ENCODE results near the gene IQGAP2.

IQGAP2 gene

GRCh38 chr5:76689321-76690036, 286.4 kb downstream of the IQGAP2 start:
- no peak for DNase-seq (ENCODE audit: low read depth)

GRCh38 chr5:76690037-76690679, 287.1 kb downstream of the IQGAP2 start:
- DNase-seq (ENCODE audit: low read depth) = no peak

GRCh38 chr5:76690704-76691466, 287.8 kb downstream of the IQGAP2 start:
- no peak for DNase-seq (ENCODE audit: low read depth)

GRCh38 chr5:76691467-76692273, 288.6 kb downstream of the IQGAP2 start:
- DNase-seq (ENCODE audit: low read depth) = no peak

DNA sequence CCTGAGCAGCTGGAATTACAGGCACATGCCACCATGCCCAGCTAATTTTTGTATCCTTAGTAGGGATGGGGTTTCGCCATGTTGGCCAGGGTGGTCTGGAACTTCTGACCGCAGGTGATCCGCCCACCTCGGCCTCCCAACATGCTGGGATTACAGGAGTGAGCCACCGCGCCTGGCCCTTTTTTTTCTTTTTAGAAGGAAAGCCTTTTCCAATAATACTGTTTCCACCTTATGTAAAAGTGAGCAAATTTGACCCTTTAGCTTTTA, 289.1 kb downstream of the IQGAP2 start:
- DNase-seq (ENCODE audit: low read depth) = no peak

DNA sequence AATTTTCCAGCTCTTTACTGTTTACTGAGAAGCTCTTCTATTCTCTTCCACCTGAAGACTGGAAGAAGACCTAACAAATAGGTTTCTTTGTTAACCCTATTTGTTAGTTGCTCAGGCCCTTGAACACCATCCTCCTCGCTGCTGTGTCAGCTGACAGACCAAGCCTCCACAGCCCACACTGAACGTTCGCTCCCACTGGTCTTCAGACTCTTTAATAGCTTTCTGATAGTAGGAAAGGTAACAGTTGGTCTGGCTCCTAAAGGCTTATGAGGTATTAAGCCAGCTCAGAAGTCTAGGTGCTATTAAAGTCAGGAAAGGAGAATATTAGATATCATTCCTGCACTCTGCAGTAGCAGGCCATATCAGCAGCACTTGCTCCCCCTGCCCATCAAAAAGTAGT, 289.6 kb downstream of the IQGAP2 start:
- no peak for DNase-seq (ENCODE audit: low read depth)

DNA sequence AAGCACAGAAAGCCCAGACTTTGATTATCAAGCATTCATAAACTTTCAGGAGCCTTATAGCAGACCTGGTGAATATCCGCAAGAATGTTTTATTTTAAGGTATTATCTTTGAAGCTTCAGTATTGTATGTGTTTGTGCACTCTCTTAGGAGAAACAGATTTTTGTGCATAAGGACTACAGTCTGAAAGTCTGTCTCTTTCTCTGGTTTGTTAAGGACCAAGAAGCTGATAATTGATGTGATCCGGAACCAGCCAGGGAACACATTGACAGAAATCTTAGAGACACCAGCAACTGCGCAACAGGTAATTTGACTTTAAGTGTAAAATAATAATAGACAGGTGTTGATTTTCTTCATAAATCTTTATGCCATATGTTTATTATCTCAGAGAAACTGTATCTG, 290.1 kb downstream of the IQGAP2 start:
- no peak for DNase-seq (ENCODE audit: low read depth)

GRCh38 chr5:76694317-76694716, 291.2 kb downstream of the IQGAP2 start:
- no peak for DNase-seq (ENCODE audit: low read depth)

DNA sequence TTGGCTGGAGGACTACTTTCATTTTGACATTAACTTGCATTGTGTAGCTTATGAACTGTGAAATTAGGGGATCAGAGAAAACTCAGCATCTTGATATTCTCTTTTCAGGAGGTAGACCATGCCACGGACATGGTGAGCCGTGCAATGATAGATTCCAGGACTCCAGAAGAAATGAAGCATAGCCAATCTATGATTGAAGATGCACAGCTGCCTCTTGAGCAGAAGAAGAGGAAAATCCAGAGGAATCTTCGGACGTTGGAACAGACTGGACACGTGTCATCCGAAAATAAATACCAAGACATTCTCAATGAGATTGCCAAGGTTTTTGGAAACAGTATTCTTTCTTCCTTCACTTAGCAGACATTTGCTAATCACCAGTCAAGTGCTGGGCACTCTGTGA, 292.3 kb downstream of the IQGAP2 start:
- no peak for DNase-seq (ENCODE audit: low read depth)

GRCh38 chr5:76696251-76696650, 293.2 kb downstream of the IQGAP2 start:
- DNase-seq (ENCODE audit: low read depth) = no peak

- DNase-seq (ENCODE audit: low read depth) = no peak
Observed at GRCh38 chr5:76697670-76698069, 294.6 kb downstream of the IQGAP2 start.

DNA sequence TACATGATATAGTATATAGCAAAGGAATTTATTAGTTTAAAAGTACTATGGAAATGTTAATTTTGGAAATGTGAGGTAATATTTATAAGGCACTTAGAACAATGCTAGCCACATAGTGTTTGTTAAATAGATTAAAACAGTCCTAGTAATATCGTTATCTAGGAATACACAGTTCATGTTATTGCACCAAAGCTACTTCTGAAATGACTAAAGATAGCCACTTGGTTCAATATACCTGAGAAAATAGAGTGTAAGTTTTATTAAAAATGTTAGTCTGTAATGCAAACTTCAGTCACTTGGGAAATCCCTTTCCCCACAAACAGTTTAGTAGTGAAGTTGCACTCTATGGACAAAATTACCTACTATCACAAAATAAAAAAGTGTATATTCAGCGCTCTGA, 297.5 kb downstream of the IQGAP2 start:
- DNase-seq (ENCODE audit: low read depth) = no peak

GRCh38 chr5:76701298-76701697, 298.2 kb downstream of the IQGAP2 start:
- no peak for DNase-seq (ENCODE audit: low read depth)

GRCh38 chr5:76703707-76704106, 300.6 kb downstream of the IQGAP2 start:
- DNase-seq (ENCODE audit: low read depth) = no peak

GRCh38 chr5:76704131-76704663, 301.1 kb downstream of the IQGAP2 start:
- DNase-seq (ENCODE audit: low read depth) = no peak

DNA sequence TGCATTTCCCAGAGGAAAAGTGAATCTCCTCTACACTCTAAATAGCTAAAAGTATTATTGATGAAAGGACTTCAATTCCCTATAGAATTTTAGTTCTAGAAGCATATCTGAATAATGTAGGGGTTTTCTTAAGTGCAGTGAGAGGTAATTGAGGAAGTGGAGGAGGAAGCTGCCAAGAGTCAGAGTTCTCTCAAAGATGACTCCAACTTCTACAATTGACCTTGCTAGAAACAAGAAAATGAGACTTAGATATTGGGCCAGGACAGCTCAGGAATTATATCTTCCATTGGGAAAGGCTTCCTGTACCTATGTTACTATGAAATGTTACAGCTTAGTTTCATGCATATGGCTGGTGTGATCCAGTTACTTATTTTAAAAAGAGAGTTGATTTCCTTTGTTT, 302.5 kb downstream of the IQGAP2 start:
- no peak for DNase-seq (ENCODE audit: low read depth)

DNA sequence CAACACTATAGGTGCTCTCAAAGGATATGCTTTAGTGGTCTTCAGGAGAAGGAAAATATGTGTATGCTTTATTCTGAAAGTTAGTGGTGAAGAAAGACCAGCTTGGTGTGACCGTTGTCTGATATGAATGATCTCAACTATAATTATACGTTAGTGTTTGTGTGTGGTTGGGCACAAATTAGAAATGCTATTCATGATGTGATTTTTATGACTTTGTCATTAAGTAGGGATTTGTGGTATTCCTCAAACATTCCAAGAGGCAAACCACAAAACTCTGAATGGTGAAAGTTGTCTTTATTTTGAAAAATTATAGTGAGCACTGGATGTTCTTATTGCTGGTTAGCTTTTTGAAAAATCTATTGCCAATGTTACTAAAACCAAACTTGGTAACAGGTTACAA, 306.7 kb downstream of the IQGAP2 start:
- DNase-seq (ENCODE audit: low read depth) = no peak

- DNase-seq (ENCODE audit: low read depth) = no peak
Observed at GRCh38 chr5:76710991-76711390, 307.9 kb downstream of the IQGAP2 start.

GRCh38 chr5:76714751-76715485, 311.8 kb downstream of the IQGAP2 start:
- DNase-seq (ENCODE audit: low read depth) = no peak

DNA sequence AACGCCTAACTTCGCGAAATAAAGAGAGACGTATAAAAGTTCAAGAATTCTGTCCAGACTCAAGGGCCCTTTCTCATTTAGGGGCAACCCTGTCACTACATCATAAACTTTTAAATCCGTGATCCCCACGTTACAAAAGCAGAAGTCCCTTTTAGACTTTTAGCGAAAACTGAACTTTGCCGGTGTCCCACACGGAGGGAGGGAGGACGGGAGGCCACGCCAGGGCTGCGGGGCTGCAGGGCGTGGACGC, 312.3 kb downstream of the IQGAP2 start:
- DNase-seq (ENCODE audit: low read depth) = no peak

DNA sequence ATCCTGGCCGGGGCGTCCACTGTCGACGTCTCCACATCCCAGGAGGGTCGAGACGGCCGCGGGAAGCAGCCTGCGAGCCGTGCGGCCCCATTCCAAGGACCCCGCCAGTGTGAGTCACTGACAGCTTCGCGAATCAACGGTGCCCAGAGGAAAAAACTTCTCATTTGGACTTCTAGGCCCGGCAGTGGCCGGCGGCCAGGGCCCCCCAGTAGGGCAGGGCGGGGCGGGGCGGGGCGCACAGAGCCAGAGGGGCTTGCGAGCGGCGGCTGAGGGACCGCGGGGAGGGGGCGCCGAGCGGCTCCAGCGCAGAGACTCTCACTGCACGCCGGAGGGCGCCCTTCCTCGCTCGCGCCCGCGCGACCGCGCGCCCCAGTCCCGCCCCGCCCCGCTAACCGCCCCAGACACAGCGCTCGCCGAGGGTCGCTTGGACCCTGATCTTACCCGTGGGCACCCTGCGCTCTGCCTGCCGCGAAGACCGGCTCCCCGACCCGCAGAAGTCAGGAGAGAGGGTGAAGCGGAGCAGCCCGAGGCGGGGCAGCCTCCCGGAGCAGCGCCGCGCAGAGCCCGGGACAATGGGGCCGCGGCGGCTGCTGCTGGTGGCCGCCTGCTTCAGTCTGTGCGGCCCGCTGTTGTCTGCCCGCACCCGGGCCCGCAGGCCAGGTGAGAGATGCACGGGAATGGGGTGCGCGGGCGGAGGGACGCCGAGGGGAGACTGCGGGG, 312.8 kb downstream of the IQGAP2 start, which contains the start of gene F2R:
Gene F2R (plus strand): TSS at position 391 of the 720 bp plus-strand sequence. CDS start 182 bp downstream, at position 573.
- peak; percentile 33 for DNase-seq (ENCODE audit: low read depth)
